ENCODE results near the gene PITPNC1. TPM values are rescaled to one million over a fixed set of nuclear protein-coding genes. Genes with fewer than 3 reads are reported as not detected.
"Not testable (repeated sequence)": the region's sequence is repeated elsewhere in the genome, so short reads cannot be mapped to it uniquely, and the experiment has no call there.

The PITPNC1 gene
- total RNA-seq, 1 donor from 2014 or later: 35.0 TPM

DNA sequence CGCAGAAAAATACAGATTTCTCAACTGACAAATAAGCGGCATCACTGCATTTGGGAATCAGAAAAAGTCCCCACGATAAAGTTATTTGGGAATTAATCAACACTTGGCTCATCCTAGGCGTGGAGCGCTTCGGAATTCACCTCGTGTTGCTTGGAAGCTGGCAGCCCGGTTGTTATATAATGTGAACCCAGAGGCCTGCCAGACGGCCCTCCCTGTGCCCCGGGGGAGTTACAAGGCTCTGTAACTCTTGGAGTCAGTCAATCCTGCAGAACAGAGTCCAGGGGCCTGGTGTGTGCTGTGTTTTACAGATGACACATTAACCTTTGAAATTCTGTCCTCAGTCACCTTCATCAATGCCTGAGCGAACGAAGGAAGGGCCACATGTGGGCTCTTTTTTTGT, 111.1 kb downstream of the PITPNC1 start:
- DNase-seq (ENCODE audit: low spot score): peak; percentile 19

DNA sequence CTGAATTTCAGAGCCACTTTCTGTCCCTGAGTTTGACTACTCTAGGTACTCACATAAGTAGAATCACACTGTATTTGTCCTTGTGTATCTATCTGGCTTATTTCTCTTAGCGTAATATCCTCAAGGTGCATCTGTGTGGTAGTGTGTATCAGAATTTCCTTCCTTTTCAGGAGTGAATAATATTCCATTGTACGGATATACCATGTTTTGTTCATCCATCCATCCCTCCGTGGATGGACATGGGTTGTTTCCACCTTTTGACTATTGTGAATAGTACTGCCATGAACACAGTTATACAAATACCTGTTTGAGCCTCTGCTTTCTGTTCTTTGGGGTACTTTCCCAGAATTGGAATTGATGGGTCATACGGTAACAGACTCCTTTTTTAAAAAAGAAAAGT, 111.7 kb downstream of the PITPNC1 start:
- DNase-seq (ENCODE audit: low spot score): no peak

DNA sequence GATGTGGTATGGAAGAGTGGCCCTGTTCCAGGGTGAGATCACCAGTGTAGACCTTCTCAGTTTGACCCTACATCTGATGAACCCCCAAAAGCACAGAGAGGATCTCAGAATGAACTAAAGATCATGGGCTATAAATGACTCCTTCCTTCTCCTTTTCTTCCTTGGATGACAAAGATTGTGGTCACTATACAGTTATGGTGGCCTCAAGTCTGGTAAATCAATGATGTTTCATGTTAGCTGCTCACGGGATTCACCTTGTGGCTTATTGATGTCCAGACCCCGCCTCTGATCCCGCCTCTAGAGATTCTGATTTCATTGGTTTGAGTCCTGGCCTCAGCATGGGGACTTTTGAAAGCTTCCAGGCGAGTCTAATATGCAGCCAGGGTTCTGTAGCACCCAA, 112.2 kb downstream of the PITPNC1 start:
- no peak for DNase-seq (ENCODE audit: low spot score)

DNA sequence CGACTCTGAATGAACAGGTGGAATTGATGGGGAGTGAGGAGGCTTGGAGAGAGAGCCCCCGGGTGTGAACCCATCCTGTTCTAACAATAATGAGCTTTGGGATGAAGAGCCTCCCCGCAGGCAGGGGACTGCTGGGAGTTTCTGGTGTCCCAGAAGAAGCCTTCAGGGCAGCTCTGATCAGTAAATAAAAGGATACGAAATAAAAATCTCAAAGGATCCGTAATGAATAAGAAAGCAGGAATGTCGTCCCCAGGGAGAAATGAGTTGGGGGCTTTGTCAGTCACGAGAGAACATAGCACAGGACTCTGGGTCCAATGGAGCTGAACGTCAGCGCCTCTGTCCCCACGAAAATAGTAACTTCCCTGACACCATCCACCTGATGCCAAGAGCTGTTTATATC, 113.4 kb downstream of the PITPNC1 start:
- DNase-seq (ENCODE audit: low spot score): no peak

DNA sequence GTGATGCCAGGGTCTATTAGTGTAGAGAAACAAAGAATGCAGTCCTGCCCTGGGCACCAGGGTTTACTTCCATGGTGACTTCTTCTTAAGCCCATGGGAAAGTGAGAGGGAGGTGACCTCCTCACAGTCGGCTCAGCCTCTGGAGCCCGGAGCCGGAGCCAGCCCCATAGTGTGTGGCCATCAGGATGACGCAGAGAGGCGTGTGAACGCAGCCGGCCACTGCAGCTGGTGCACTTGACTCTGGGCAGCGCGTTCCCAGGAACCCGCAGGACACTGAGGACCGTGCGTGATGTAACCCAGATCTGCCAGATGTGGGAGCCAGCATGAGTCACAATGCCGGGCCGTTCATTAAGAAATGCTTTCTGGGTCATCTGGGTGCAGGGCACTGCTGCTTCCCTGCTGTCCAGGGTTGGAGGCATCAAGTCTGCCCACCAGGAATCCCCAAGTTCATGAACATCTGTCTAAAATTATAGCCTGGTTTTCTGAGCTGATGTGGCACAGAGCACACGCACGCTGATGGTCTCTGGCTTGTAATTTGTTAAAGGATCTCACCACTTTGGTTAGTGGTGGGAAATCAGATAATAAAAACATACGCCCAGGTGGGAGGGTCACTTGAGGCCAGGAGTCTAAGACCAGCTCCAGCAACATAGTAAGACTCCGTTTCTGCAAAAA, 114.1 kb downstream of the PITPNC1 start:
- DNase-seq (ENCODE audit: low spot score): peak; percentile 81

DNA sequence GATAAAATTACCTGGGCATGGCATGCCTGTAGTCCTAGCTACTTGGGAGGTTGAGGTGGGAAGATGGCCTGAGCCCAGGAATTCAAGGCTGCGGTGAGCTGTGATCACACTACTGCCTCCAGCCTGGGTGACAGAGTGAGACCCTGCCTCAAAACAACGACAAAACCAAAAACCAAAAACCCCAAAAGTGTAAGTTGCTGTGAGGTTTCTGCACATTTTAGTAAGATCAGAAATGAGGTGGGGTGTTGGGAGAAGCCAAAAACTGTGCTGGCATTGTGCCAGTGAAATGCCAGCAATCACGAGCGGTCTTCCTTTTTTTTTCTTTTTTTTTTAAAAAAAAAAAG, 114.6 kb downstream of the PITPNC1 start:
- DNase-seq (ENCODE audit: low spot score): no peak

DNA sequence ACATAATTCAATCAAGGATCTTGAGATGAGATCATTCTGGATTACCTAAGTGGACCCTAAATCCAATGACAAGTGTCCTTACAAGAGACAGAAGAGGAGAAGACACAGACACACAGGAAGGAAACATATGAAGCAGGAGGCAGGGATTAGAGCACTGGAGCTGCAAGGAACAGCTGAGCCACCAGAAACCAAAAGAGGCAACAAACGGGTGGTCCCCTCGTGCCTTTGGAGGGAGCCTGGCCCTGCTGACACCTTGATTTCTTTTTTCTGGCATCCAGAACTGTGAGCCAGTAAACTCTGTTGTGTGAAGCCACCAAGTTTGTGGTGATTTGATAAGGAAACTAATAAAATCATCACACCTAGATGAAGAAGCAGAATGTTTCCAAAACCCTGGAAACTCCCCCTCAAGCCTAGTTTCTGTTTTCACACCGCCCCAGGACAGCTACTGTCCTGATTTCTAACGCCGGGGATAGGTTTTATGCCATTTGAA, 115.2 kb downstream of the PITPNC1 start:
- DNase-seq (ENCODE audit: low spot score): no peak

DNA sequence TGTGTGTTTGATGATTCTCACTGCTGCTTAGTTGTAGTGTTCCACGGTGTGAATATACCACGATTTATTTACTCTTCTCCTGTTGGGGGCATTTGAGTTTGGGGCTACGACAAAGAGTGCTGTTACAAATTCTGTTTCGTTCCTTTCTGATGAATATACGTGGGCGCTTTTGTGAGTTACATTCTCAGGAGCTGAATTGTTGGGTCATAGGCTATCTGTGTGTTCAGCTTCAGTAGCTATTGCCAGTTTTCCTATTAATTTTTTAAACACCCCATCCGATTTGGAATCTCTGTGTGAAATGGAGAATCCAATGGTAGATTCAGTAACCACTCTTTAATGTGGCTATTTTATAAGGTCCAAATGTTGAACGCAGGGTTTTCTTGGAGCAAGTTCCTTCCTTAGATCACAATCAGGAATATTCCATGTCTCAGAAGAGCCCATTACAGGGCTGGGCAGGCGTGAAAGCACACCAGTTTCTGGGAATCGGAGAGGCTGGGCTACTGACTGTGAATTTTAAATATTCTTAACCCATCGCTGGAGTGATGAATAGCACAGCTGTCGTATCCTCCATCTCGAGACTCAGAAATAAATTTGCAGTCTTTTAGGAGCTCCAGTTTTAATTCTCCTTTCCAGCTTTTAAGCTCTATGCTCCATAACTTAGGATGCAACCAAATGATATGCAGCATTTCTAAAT, 115.9 kb downstream of the PITPNC1 start:
- no peak for DNase-seq (ENCODE audit: low spot score)

DNA sequence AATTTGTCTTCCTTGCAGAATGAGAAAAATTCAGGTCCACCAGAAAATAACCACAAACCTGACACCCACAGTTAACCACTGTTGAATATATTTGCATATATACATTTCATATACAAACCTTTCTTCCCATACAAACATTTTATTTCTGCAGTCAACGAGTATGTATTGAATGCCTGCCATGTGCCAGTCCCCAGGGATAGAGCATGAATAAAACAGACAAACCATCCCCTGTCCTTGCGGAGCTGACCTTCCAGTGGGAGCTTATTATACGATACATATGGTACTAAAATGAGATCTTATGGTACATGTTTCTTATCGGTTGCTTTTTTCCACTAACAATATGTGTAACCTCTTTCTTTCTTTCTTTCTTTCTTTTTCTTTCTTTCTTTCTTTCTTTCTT, 116.7 kb downstream of the PITPNC1 start:
- DNase-seq (ENCODE audit: low spot score): no peak

DNA sequence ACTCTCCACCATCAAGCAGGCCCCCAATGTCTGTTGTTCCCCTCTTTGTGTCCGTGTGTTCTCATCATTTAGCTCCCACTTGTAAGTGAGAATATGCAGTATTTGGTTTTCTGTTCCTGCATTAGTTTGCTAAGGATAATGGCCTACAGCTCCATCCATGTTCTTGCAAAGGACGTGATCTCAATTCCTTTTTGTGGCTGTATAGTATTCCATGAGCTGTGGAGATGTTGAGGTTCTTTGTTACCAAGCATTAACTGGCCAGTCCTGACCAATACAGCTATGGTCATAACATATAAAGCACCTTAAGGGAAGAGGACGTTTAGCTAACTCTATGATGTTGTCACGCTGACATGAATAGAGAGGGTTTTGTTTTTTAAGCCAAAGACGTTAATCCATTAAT, 118.5 kb downstream of the PITPNC1 start:
- not testable (repeated sequence) for DNase-seq (ENCODE audit: low spot score)

DNA sequence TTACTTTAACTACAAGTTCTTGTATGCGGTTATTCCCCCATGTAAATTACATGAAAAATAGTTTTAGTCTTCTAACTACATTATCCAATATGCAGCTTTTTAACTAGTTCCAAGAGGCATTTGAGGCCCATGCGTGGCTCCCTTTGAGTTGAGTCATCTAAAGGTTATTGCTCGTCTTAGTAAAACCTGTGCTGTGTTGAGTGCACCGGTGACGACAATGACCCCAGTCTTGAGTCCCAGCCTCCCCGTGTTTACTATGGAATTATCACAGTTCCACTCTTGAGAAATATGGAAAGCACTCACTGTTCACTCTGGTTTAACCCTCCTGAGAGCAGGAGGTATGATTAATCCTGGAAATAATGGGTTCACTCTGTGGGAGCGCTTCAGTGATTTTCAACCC, 119.2 kb downstream of the PITPNC1 start:
- no peak for DNase-seq (ENCODE audit: low spot score)

DNA sequence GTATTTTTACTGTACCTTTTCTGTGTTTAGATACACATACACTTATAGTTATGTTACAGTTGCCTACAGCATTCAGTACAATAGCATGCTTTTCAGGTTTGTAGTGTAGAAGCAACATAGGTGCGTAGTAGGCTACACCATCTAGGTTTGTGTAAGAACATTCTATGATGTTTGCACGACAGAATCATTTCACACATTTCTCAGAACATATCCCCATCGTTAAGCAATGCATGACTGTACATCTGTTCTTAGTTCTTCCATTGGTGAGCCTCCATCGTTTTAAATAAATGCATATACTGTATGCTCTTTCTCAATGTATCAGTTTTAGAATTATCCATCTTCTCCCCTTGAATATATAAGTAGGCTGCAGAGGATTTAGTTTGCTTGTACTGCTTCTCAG, 122.6 kb downstream of the PITPNC1 start:
- no peak for DNase-seq (ENCODE audit: low spot score)

DNA sequence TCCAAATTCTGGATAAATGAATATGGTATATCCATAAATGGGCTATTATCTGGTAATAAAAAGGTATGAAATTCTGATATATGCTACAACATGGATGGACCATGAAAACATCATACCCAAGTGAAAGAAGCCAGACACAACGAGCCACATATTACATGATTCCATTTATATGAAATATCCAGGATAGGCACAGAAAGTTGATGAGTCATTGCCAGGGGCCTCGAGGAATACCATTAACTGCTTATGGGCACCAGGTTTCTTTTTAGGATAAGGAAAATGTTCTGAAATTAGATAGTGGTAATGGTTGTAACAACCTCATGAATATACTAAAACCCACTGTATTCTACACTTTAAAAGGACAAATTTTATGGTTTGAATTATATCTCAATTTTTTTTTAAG, 123.2 kb downstream of the PITPNC1 start:
- DNase-seq (ENCODE audit: low spot score): no peak

DNA sequence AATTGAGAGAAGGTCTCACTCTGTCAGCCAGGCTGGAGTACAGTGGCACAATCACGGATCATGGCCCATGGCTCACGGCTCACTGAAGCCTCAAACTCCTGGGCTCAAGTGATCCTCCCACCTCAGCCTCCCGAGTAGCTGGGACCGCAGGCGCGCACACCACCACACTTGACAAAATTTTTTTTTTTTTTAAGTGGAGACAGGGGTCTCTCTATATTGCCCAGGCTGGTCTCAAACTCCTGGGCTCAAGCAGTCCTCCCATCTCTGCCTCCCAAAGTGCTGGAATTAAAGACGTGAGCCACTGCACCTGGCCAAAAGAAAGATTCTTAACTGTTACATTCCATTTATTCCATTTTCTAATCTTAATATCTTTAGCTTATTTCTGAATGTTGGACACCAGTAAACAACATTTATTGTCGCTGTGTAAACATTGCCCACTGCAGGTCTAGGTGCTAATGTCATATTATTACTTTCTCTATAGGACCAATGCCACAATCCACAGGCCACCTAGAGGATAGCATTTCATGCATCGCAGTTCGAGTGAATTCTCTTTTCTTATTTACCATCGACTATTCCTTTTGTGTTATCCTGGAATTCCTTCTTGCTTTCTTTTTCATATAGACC, 123.7 kb downstream of the PITPNC1 start:
- DNase-seq (ENCODE audit: low spot score): no peak

DNA sequence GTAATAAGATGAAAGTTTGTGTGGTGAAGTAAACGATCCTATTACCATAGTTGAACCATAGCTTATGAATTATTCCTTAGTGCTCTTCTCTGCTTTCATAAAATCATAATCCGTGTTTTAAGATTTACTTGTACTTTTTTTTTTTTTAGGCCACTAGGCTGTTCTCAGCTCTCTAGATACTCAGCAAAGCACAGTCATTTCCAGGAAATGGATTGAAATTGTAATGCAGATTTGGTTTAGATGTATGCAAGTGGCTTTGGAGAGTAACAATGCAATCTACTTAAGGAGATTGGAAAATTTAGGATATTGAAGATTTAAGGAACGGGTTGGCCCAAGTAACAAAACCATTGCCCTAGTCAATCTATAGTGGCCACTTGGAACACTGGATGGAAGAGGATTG, 125.1 kb downstream of the PITPNC1 start:
- no peak for DNase-seq (ENCODE audit: low spot score)

DNA sequence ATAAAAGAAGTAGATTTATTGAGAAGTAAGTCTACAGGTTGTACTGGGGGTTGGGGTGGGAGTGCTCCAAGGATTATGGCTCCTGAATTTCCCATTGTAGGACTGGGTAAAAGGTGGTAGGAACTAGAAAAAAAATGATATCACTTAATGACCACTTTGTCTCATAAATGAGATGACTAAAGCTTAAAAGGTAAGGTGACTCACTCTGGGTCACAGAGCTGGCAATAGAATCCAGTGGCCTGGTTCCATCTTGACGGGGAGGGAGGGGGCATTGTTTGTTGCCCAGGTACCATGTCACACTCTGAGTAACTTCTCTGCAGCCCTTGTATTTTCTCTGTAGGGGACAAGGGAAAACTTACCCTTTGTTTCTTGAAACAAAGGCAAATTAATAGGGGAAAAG, 126.1 kb downstream of the PITPNC1 start:
- DNase-seq (ENCODE audit: low spot score): no peak

DNA sequence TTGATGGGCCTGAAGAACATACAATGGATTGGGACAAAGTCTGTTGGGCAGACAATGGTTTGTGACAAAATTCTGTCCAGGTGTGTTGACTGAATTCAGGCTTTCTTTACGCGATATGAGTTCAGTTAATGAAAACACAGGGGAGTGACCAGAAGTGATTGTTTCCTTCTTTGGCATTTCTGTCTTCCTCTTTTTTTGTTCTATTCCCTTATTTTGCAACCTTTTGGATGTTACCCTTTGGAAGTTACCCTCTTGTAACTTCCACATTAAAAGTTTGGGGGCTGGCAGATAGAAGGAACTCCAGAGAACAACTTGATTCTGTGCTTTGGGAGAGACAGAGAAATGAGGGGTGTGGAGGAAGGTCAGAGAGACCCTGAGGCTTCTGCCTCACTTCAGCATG, 126.7 kb downstream of the PITPNC1 start:
- DNase-seq (ENCODE audit: low spot score): no peak

DNA sequence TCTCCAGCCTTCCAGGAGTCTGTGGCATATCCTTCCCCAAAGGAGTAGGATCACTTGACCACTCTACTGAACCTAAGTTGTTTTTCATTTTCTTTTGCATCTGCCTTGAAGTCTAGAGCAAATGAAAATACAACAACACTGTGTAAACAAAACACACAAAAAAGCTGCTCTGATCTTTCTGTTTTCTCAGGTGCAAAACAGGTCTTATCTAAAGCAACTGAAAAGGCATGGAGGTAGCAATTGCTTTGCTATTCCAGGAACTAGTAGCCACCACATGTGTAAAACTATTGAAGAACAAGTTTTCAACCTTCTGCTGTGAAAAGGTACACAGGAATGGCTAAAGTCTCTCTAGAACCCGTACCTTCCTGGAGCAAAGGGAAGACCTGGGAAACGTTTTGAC, 127.1 kb downstream of the PITPNC1 start:
- no peak for DNase-seq (ENCODE audit: low spot score)

DNA sequence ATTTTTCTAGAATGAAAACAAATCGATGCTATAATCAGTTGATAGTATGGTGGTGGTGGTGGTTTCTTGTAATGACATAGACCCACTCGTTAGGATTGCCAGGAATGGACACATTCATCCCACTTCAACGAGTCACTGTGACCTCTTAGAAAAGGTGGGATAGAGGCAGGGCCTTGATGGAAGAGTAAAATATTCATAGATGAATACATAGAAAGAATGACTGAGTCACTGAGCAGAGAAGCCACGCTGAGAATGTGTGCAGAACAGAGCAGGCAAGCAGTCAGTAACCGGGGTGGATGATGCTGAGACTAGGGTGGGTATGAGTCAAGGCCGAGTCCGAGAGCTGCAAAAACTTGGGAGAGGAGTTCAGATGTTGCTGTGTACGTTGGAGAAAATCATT, 129.9 kb downstream of the PITPNC1 start:
- DNase-seq (ENCODE audit: low spot score): no peak

DNA sequence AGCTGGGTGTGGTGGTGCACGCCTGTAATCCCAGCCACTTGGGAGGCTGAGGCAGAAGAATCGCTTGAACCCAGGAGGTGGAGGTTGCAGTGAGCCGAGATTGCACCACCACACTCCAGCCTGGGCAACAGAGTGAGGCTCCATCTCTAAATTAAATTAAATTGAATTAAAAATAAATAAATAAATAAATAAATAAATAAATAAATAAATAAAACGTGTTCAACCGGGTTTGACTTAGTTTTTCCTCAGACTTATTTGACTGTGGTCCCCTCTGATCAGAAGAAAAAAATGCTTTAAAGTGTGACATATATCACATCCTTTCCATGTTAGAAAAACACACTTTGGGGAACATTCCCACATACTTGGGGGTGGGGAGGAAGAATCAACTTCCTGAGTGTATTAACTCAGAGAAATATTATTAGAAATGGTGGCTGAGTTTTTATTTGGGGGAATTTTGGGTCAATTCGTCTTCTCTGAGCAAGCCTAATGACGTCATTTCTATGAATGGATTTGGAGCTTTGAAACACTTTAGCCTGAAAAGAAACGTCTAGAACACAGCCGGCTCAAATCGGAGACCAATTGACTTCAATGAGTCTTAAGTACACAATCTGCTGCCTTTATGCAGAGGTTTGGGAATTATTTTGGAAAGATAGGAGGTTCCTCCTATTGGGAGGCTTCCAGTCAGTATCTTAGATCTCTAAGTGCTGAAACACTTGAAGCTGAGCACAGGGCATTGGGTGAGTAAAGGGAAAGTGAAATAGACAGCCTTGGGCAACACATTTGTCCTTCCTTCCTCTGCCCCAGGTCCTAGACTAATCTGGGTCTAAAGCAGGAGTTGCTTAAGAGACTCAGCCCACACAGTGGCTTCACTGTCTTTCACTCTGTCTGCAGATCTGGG, 132.6 kb downstream of the PITPNC1 start:
- DNase-seq (ENCODE audit: low spot score): no peak

DNA sequence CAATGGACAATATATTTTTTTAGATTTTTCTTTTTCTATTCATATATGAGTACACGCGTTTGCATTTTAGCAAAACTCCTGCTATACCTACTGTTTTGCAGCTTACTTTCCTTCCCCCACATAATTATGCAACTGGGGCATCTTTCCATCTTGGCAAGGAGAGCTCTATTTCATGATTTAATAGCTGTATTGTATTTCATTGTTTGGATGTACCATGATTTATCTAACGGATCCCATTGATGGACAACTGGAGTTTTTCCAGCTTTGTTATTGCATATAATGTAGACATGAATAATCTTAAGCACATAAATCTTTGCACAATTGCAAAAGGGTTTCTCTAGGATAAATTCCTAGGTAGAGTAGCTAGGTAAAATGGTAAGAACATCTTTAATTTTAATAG, 133.9 kb downstream of the PITPNC1 start:
- DNase-seq (ENCODE audit: low spot score): no peak

DNA sequence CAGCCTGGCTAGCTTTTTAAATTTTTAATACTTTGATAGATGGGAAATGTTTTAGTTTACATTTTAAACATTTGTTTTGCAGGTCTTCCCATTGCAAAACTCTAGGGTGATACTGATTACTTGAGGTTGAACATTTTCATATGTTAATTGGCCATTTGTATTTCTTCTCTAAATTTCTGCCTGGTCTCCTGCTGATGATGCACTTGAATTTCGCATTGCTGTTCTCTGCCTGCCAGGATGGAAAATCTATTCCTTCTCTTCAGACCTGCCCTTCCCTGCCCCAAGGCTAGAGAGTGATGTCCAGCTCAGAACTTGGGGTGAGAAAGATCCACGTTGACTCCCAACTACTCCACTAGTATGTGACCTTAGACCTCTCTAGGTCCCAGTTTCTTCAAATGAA, 134.7 kb downstream of the PITPNC1 start:
- DNase-seq (ENCODE audit: low spot score): no peak

All from mucosa of gallbladder (tissue), 1 donor.